M059J (cell line): ENCODE measurements around the gene UPF2. TPM values are rescaled to one million over a fixed set of nuclear protein-coding genes. Genes with fewer than 3 reads are reported as not detected.
A peak's percentile ranks its signal among the peaks of the same experiment; 100 is the strongest.
"Not testable (repeated sequence)": the region's sequence is repeated elsewhere in the genome, so short reads cannot be mapped to it uniquely, and the experiment has no call there.

Source experiments
- DNase-seq: peaks from one replicate; pipeline ENCODE4 v3.0.0-alpha.2; 2012; ENCODE audit warnings: low read depth
- total RNA-seq: library from RNA; depleted of rRNA; stranded (reverse); fragments of >200 nt; shearing (Covaris generic); gene quantifications from 2 replicates; pipeline ENCODE4 v1.2.3, GENCODE V29; 2014; rRNA removed

The UPF2 gene, protein sequence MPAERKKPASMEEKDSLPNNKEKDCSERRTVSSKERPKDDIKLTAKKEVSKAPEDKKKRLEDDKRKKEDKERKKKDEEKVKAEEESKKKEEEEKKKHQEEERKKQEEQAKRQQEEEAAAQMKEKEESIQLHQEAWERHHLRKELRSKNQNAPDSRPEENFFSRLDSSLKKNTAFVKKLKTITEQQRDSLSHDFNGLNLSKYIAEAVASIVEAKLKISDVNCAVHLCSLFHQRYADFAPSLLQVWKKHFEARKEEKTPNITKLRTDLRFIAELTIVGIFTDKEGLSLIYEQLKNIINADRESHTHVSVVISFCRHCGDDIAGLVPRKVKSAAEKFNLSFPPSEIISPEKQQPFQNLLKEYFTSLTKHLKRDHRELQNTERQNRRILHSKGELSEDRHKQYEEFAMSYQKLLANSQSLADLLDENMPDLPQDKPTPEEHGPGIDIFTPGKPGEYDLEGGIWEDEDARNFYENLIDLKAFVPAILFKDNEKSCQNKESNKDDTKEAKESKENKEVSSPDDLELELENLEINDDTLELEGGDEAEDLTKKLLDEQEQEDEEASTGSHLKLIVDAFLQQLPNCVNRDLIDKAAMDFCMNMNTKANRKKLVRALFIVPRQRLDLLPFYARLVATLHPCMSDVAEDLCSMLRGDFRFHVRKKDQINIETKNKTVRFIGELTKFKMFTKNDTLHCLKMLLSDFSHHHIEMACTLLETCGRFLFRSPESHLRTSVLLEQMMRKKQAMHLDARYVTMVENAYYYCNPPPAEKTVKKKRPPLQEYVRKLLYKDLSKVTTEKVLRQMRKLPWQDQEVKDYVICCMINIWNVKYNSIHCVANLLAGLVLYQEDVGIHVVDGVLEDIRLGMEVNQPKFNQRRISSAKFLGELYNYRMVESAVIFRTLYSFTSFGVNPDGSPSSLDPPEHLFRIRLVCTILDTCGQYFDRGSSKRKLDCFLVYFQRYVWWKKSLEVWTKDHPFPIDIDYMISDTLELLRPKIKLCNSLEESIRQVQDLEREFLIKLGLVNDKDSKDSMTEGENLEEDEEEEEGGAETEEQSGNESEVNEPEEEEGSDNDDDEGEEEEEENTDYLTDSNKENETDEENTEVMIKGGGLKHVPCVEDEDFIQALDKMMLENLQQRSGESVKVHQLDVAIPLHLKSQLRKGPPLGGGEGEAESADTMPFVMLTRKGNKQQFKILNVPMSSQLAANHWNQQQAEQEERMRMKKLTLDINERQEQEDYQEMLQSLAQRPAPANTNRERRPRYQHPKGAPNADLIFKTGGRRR
- total RNA-seq = 5.4 and 11.2 TPM in 2 replicates

DNA sequence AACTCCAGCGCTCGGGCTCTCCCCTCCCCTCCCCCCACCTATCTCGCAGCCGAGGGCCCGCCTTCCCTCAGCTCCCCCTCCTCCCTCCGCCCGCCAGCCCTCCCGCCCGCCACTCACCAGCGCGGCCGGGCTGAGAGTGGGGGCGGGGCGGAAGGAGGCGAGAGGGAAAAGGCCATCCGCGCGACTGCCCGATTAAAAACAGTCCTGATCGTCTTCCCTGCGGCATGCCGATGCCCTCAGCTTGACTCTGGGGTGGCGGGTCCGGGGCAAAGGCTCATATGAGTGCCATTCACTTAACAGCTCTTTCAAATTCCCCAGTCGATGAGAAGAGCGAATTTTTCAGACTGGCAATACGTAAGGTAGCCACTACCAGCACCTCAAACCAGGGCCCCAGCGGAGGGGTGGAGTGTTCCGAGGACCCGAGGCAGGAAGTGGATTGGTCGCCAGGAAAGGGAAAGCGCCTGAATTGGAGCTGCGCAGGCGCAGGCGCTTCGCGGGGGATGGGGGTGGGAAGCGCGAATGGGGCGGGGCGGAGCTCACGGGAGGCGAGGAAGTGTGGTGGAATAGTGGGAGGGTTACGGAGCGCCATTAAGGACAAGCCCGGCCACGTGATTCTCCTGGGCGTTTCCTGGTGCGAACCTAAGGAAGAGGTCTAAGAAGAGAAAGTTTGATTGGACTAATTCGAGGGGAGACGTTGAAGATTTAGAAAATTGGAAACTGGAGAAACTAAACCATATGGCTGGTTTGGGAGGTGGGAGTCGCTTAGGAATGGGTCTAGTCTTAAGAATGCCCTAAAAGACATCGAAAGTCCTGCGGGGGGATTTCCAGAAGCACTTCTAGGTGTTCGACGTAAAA lies at the start of gene UPF2:
UPF2 (minus strand) TSS at position 13 of the 855 bp plus-strand sequence. CDS start 7,386 bp downstream, outside the sequence.
- peak; percentile 90 for DNase-seq

DNA sequence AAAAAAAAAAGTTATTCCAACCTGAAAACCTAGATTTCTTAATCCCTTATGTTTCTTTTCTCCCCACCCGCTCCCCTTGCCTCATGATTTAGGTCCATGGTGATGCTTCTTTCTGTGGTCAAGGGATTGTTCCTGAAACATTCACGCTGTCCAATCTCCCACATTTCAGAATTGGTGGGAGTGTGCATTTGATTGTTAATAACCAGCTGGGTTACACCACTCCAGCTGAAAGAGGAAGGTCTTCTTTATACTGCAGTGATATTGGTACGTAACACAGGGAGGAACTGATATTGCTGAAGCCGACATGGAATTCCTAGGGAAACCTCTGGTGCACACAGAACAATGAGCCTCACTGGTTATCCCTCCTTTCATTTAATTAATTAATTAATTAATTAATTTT lies 48.8 kb upstream of the UPF2 start:
- DNase-seq = no peak

DNA sequence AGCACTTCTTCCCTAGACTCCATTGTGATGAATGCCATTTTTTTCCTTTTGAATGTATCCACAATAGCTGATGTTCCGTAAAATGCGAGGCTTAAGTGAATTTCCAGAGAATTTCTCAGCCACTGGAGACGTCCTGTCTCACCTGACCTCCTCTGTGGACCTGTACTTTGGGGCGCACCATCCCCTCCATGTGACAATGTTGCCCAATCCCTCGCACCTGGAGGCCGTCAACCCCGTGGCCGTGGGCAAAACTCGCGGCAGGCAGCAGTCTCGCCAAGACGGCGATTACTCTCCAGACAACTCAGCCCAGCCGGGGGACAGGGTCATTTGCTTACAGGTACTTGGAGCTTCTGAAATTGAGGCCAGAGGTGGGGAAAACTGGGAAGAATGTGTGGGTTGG lies 46.3 kb upstream of the UPF2 start:
- no peak for DNase-seq

DNA sequence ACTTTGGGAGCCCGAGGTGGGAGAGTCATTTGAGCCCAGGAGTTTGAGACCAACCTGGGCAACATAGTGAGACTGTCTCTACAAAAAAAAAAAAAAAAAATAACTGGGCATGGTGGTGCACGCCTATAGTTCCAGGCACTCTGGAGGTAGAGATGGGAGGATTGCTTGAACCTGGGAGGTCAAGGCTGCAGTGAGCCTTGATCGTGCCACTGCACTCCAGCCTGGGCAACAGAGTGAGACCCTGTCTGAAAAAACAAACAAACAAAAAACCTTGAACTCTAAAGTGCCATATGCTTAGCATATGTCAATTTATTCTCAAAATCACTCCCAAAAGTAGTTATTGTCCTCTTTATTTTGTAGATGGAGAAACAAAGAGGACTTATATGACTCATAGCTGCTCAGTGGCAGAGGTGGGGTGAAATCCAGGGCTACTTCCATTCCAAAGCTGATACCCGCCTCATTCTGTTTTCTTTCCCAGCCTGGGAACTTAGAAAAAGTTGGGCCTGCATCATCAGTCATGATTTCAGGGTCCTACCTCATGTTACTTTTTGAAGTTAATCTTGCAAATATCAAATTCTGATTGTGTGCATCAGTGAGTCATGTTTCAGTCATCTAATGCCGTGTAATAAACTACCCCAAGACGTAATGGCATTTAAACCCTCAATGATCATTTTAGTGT lies 39.4 kb upstream of the UPF2 start:
- DNase-seq = peak; percentile 23

DNA sequence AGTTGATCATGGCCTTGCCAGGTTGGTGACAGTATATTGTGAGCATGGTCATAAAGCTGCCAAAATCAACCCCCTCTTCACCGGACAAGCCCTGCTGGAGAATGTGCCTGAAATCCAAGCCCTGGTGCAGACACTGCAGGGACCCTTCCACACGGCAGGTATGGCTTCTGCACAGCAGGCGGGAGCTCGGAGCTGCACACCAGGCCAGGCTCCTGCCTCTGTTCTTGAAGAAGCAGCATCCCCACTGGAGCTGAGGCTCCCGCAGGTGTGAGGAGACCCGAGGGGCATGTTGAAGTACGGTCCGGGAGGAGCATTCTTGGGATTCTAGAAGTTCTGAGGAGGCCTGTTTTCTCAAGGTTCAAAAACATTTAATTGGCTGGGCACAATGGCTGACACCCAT lies 38.9 kb upstream of the UPF2 start:
- no peak for DNase-seq

DNA sequence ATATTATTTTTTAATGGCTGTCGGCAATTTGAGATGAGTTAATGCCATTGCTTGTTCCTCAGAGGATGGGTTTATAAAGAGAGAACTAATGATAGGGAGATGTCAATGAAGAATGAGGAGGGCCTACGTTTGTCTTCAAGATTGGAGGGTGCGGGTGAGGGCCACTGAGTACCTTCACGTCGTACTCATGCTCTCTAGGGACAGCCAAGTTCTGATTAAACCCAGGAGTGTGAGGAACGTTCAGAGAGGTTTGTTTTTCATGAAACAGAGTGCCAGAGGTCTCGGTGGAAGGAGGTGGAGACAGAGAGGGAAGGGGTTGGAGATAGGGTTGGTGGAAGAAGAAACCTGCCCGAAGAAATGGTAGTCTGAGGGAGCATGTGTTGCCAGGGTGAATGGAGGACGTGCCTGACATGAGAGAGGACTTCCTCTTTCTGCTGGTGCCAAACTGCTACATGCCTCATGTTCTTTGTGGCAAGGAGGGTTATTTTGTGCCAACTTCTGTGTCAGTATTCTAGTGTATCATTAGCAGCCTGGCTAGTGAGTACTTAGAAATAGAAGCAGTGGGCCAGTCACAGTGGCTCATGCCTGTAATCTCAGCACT lies 35.1 kb upstream of the UPF2 start:
- DNase-seq = no peak

DNA sequence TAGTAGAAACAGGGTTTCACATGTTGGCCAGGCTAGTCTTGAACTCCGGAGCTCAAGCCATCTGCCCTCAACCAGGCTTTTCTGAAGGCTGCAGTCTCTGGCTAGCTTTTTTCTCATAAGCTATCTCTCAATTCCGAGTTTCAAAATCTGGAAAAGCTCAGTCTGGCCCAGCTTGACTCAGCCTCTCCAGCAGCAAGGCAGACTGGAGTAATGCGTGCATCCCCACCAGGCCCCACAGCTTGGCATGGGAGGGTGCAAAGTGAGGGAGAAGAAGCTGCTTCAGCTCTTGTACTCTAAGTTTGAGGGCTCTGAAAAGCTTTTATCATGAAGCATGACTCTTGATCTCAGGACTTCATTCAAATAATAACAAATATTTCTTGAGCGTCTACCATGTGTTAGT lies 30.9 kb upstream of the UPF2 start:
- DNase-seq = no peak

DNA sequence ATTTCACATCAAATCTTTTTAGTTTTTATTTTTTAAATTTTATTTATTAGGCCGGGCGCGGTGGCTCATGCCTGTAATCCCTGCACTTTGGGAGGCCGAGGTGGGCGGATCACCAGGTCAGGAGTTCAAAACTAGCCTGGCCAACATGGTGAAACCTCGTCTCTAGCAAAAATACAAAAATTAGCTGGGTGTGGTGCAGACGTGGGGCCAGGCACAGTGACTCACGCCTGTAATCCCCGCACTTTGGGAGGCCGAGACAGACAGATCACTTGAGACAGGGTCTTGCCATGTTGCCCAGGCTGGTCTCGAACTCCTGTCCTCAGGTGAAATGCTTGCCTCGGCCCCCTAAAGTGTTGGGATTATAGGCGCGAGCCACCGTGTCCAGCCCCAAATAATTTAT lies 28.8 kb upstream of the UPF2 start:
- not testable (repeated sequence) for DNase-seq

DNA sequence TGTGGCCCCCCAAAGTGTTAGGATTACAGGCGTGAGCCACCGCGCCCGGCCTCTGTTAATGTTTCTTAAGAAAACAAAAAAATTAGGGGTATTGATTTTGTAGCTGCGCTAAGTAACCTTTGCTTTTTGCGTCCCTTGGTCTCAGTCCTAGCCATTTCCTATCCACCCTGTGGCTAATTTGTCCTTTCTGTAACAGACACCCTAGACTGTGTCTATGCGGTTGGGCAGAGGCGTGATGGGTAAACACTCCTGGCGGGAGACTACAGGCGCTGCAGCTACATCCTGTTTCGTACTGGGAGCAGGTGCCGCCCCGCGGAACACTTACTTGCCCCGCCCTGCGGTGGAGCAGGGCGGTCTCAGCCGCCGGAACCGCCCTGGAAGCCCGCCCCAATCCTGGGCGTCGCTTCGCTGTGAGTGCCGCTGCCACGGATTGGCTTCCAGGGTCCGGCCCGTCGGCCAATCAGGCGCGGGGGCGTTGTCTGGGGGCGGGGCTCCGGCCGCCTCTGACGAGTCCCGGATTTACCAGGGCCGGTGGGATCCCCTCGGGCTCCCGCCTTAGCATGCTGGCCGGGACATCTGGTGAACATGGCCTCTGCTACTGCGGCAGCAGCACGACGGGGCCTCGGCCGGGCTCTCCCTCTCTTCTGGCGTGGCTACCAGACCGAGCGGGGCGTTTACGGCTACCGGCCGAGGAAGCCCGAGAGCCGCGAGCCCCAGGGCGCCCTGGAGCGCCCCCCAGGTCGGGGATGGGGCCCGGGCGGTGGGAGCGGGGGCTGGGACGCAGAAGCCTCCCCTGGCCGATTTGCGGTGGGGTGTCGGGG lies 26.1 kb upstream of the UPF2 start, which contains the start of gene DHTKD1:
DHTKD1 (plus strand) TSS at position 506 of the 821 bp plus-strand sequence; CDS start at position 586, 80 bp downstream.
- peak; percentile 93 for DNase-seq

DNA sequence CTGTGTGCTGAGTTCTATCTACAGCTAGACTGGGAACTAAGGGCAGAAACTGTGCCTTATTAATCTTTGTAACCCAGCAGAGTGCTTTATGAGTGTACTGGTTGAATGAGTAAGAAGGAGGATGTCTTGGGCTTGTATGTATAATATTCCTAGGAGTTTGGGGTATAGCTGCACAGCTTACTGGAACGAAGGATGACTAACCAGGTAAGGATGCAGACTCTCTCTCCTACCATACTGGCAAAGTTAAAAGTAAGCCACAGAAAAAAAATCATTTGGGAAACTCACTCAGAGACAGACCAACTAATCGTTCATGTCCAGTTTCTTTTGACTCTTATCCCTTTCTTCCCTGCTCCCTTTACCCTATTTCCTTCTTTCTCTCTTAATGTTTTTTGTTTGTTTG lies 24.7 kb upstream of the UPF2 start:
- peak; percentile 83 for DNase-seq

DNA sequence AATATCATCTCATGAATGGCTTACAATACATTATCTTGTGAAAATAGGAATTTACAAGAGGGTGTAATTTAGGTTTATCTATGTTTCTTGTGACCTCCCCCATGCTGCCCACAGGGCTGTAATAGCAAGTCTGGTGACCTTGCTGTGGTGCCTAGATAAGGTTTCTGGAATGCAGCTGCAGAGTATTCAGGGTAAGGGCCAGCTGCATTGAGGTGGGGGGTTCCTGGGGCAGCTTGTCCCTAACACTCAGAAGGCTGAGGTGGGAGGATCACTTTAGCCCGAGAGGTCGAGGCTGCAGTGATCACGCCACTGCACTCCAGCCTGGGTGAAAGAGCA lies 20.8 kb upstream of the UPF2 start:
- no peak for DNase-seq

DNA sequence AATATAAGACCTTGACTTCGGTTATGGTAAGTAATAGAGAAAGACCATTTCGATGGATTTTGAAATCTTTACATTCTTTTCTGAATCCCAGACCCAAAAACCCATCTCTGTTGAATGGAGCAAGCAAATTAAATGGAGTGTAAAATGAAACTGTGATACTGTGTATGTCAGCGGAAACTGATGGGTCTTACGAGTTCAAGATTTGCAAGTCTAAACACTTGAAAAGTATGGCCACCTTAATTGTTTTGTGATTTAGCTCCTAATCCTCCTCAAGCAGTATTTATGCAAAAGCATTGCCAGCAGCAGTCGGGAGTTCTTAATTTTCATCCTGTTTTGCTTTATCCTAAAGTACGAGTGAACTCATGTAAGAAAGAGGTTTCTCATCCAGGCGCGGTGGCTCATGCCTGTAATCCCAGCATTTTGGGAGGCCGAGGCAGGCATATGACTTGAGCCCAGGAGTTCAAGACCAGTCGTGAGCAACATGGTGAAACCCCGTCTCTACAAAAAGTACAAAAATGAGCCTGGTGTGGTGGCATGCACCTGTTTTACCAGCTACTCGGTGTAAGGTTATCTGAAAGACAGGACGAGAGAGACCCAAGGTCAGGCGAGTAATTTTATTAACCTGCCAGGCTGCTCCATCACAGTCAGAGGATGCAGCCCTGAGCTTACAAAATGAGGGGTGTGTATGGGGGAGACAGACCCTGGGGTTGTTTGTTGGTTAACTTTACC lies 20.3 kb upstream of the UPF2 start:
- no peak for DNase-seq

DNA sequence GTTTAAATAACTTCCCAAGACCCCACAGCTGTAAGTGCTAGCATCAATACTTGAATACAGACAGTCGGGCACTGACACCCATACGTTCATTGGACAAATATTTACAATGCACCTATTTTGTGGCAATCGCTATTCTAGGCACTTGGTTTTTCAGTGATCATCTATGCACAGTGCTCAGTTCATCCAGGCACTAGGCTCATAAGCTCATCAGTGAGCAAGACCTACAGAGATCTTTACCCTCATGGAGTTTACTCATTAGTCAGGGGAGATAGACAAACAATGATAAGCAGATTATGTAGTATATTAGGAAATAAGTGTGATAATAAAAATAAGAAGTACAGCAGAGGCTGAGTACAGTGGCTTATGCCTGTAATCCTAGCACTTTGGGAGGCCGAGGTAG lies 18.5 kb upstream of the UPF2 start:
- DNase-seq = no peak

DNA sequence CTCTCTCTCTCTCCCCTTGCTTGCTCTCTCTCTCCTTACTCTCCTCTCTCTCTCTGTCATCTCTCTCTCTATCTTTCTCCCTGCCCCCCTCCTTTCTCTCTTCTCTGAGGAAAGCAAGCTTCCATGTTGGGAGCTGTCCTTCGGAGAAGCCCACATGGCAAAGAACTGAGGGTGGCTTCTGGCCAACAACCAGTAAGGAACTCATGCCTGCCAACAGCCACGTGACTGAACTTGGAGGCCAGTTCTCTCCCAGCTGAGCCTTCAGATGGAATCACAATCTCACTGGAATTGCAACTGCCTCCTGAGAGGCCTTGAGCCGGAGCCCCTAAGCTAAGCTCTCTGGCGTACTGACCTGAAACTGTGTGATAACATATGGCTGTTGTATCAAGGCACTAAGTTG lies 14.1 kb upstream of the UPF2 start:
- DNase-seq = no peak

DNA sequence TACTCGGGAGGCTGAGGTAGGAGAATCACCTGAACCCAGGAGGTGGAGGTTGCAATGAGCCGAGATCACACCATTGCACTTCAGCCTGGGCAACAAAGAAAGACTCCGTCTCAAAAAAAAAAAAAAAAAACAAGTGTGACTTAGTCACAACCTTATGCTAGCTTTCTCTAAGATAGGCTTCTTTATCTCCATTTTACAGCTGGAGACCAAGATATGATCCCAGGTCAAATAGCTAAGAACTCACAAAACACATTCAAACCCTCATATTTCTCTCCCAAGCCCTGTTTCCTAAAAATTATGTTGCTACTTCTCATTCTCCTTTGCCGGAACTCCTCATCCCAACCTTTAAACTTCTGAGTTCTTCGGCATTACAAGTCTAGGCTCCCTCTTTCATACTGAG lies 13.1 kb upstream of the UPF2 start:
- no peak for DNase-seq

DNA sequence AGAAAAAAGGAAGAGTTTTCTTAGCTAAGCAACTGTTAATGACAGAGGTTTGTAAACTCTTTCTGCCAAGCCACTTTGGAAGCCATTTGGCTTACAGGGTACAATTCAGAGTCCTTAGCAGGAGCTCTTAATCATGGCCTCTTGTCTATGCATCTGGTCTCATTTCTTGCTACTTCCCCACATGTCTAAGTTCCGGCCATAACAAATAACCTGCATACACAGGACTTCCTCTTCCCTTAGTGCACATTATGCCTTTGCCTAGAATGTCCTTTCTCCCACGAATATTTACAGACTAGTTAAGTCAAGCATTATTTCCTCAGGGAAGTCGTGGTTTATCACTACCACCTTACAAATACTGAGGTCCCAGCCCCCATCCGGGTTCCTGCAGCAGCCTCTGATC lies 8.6 kb upstream of the UPF2 start:
- no peak for DNase-seq

DNA sequence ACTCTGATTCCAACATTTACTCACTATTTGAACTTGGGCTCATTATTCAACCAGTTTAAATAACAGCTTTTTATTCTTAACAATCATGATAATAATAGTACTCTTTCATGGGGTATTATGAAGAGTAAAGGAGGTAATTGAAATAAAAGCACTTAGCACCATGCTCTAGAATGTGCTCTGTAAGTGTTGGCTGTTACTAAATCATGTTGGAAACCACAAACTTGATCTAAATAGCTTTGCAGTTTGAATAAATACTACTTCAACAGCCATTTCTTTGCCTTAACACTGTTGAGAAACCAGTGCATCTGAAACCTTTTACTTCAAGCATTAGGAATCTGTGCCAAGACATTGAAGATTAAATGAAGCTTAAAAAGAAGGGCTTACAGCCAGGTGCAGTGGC lies 7.9 kb upstream of the UPF2 start:
- no peak for DNase-seq

DNA sequence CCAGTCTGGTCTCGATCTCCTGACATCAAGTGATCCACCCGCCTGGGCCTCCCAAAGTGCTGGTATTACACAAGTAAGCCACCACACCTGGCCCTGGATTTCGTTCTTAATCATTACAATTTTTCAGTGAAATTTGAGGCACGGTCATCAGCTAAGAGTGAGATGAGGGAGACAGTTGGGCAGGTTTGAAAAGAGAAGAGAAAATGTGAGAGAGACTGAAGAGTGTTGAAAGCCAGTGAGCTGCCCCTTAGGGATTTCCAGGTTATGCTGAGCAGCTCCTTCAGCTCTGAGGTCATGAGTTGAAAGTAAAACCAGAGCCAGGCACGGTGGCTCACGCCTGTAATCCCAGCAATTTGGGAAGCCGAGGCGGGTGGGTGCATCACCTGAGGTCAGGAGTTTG lies 5.9 kb upstream of the UPF2 start:
- DNase-seq = no peak

DNA sequence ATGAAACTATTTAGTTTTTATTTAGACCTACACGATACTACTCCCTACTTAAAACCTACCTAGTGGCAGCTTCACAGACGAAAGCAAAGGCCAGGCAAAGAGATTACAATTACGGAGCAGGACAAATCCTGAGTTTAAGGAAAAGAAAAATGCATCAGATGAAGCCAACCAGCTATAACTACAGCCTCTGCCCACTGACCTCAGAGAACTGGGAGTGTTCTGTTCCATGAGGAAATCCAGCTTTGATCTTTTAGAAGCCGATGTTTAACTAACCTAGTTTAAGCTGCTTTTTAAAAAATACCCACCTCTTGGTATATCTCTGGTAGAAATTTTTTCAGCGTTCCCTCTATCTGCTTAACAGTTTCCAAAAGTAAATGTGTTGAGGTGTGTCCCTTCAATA lies 3.0 kb upstream of the UPF2 start:
- DNase-seq = no peak
